K562 (cell line): ENCODE results near the gene ACAP2. TPM values are rescaled to one million over a fixed set of nuclear protein-coding genes. Genes with fewer than 3 reads are reported as not detected.
A peak's percentile ranks its signal among the peaks of the same experiment; 100 is the strongest.

Source experiments
- ATAC-seq: fragments of 200-7000 bp; cut with Tn5 transposase; 3 replicates; pipeline ENCODE4 v1.9.1; 2020; ENCODE audit warnings: moderate library complexity
- BruUV-seq: library from RNA; stranded (reverse); fragments of 400-500 nt; replicated peaks from 2 replicates; lab custom pipeline; 2021; lab: Mats Ljungman, UMichigan
- CTCF ChIA-PET: fragments of 300-600 bp; formaldehyde crosslinking; extraction: SDS; loops from one replicate; lab custom pipeline; 2021; ENCODE audit warnings: low intra/inter-chr PET ratio; lab: Yijun Ruan, JAX
- POLR2A ChIA-PET: fragments of 300-600, 350-650 bp; sonication (Branson Sonifier 250); formaldehyde crosslinking; extraction: SDS; loops from one replicate; lab custom pipeline; 2021; ENCODE audit warnings: antibody characterized with exemption, inconsistent platforms; lab: Yijun Ruan, JAX
- DNase-seq, 4 experiments: peaks; one replicate each; pipeline versions ENCODE4 v3.0.0 to v3.0.0-alpha.2; 2011 to 2018; ENCODE audit warnings: low spot score in 3 of 4, mixed read lengths in 3 of 4; ENCODE audit errors: extremely low read depth in 1 of 4
- FAIRE-seq: peaks from 2 replicates; lab custom pipeline; 2011; peaks lifted over from hg19 to GRCh38; lab: Jason Lieb, UNC
- H2AFZ ChIP-seq: 2 replicates; pipeline ENCODE4 v1.6.0; 2011; ENCODE audit warnings: low read depth, low read length, control low read depth, inconsistent platforms
- H3K27ac ChIP-seq: fragments of 200-600 bp; 3 replicates; pipeline ENCODE4 v1.8.0; 2011; ENCODE audit warnings: low read depth, mild to moderate bottlenecking, control low read depth, inconsistent platforms, low read length, moderate library complexity, mixed read lengths; ENCODE audit errors: extremely low read depth
- H3K27me3 ChIP-seq, 2 experiments: fragments of 300-600 bp in 1 of 2; 2 replicates in 1 of 2; 3 replicates in 1 of 2; pipeline versions ENCODE4 v1.6.0 to v1.8.0; 2011; ENCODE audit warnings: inconsistent platforms in 2 of 2, low read length in 2 of 2, mild to moderate bottlenecking in 1 of 2, mixed read lengths in 1 of 2, moderate library complexity in 1 of 2; ENCODE audit not compliant: control insufficient read depth in 2 of 2, insufficient read depth in 2 of 2
- H3K36me3 ChIP-seq: fragments of 300-600 bp; 3 replicates; pipeline ENCODE4 v1.8.0; 2011; ENCODE audit warnings: mild to moderate bottlenecking, low read length, inconsistent platforms; ENCODE audit not compliant: control insufficient read depth, insufficient read depth
- H3K4me1 ChIP-seq, 2 experiments: fragments of 200-600 bp in 1 of 2; replicated peaks in 1 of 2; 2 replicates in 1 of 2; 3 replicates in 1 of 2; pipeline versions ENCODE4 v1.5.1 to v1.8.0; 2011; ENCODE audit warnings: inconsistent platforms in 2 of 2, low read length in 2 of 2, mild to moderate bottlenecking in 1 of 2, mixed read lengths in 1 of 2, moderate library complexity in 1 of 2; ENCODE audit not compliant: control insufficient read depth in 2 of 2, insufficient read depth in 2 of 2
- H3K4me2 ChIP-seq: 2 replicates; pipeline ENCODE4 v1.6.1; 2011; ENCODE audit warnings: low read length, control low read depth, inconsistent platforms, mixed read lengths; ENCODE audit not compliant: insufficient read depth
- H3K4me3 ChIP-seq: fragments of 200-600 bp; sonication (generic), shearing (Covaris generic); 2 replicates; pipeline ENCODE4 v1.5.1; 2016; ENCODE audit warnings: control low read depth, inconsistent platforms
- H3K79me2 ChIP-seq: fragments of 200-600 bp; 3 replicates; pipeline ENCODE4 v1.8.0; 2011; ENCODE audit warnings: low read length, inconsistent platforms; ENCODE audit not compliant: control insufficient read depth, insufficient read depth
- H3K9ac ChIP-seq, 2 experiments: 2 replicates each; pipeline versions ENCODE4 v1.6.0 to v1.6.1; 2011; ENCODE audit warnings: low read depth in 2 of 2, low read length in 2 of 2, control low read depth in 1 of 2, inconsistent platforms in 1 of 2, mild to moderate bottlenecking in 1 of 2, mixed read lengths in 1 of 2; ENCODE audit not compliant: insufficient read depth in 1 of 2
- H3K9me1 ChIP-seq: one replicate; pipeline ENCODE4 v1.6.0; 2011; ENCODE audit warnings: inconsistent platforms, mild to moderate bottlenecking, low read length, moderate library complexity; ENCODE audit not compliant: control insufficient read depth, insufficient read depth
- H3K9me3 ChIP-seq: replicated peaks from 2 replicates; pipeline ENCODE4 v1.5.1; 2011; ENCODE audit warnings: low read depth, low read length, inconsistent platforms; ENCODE audit not compliant: control insufficient read depth, insufficient read depth
- H4K20me1 ChIP-seq: replicated peaks from 2 replicates; pipeline ENCODE4 v1.6.1; 2011; ENCODE audit warnings: low read length, inconsistent platforms, mixed read lengths; ENCODE audit not compliant: control insufficient read depth, insufficient read depth
- ARID1B ChIP-seq: fragments of 450-650 bp; IDR thresholded peaks from 2 replicates; pipeline ENCODE4 v1.6.1; 2016; ENCODE audit warnings: antibody characterized with exemption, mild to moderate bottlenecking, inconsistent platforms
- BRD9 ChIP-seq: fragments of 450-650 bp; IDR thresholded peaks from 2 replicates; pipeline ENCODE4 v1.6.1; 2018; ENCODE audit warnings: low read depth; ENCODE audit not compliant: partially characterized antibody
- CBFA2T2 ChIP-seq: fragments of 450-650 bp; conservative IDR thresholded peaks from 2 replicates; pipeline ENCODE4 v1.6.1; 2017; ENCODE audit warnings: mild to moderate bottlenecking
- CBFA2T3 ChIP-seq: fragments of 450-650 bp; IDR thresholded peaks from 2 replicates; pipeline ENCODE4 v1.6.1; 2017
- HDGF ChIP-seq: fragments of 450-650 bp; IDR thresholded peaks from 2 replicates; pipeline ENCODE4 v1.6.1; 2016
- IFI16 ChIP-seq: fragments of 250-450 bp; sonication (Bioruptor Pico); IDR thresholded peaks from 2 replicates; pipeline ENCODE4 v2.1.2; 2022; ENCODE audit warnings: mild to moderate bottlenecking, inconsistent platforms
- MAFF ChIP-seq: IDR thresholded peaks from 2 replicates; pipeline ENCODE4 v1.6.1; 2012; ENCODE audit warnings: low read length, improper control_type of control experiment
- NCOR1 ChIP-seq: fragments of 450-650 bp; IDR thresholded peaks from 2 replicates; pipeline ENCODE4 v1.6.1; 2016; ENCODE audit warnings: mild to moderate bottlenecking, moderate library complexity
- RCOR1 ChIP-seq, 2 experiments: IDR thresholded peaks; 2 replicates each; pipeline ENCODE4 v1.6.1; 2012; ENCODE audit warnings: low read depth in 2 of 2, low read length in 2 of 2, borderline replicate concordance in 1 of 2, improper control_type of control experiment in 1 of 2
- SOX6 ChIP-seq: fragments of 450-650 bp; IDR thresholded peaks from 2 replicates; pipeline ENCODE4 v1.6.1; 2014; ENCODE audit warnings: mild to moderate bottlenecking
- TAL1 ChIP-seq: fragments of 450-650 bp; IDR thresholded peaks from 2 replicates; pipeline ENCODE4 v1.6.1; 2016; ENCODE audit warnings: mild to moderate bottlenecking
- TBL1XR1 ChIP-seq, 2 experiments: IDR thresholded peaks; 2 replicates each; pipeline ENCODE4 v1.6.1; 2012; ENCODE audit warnings: improper control_type of control experiment in 2 of 2, low read length in 2 of 2, mild to moderate bottlenecking in 1 of 2
- TEAD4 ChIP-seq, 2 experiments: sonication (generic) in 1 of 2; formaldehyde crosslinking in 1 of 2; IDR thresholded peaks; 2 replicates each; pipeline versions ENCODE4 v1.6.1 to v1.8.0; 2012 to 2022; ENCODE audit warnings: borderline replicate concordance in 1 of 2, inconsistent platforms in 1 of 2, low read length in 1 of 2, mild to moderate bottlenecking in 1 of 2, missing genetic modification reagents in 1 of 2
- U2AF1 ChIP-seq: fragments of 200-400 bp; formaldehyde crosslinking; optimal IDR thresholded peaks from 2 replicates; pipeline ENCODE3; 2017; ENCODE audit warnings: mild to moderate bottlenecking, low read depth, low read length, moderate library complexity
- ZNF699 ChIP-seq: fragments of 250-450 bp; sonication (Bioruptor Pico); IDR thresholded peaks from 2 replicates; pipeline ENCODE4 v1.8.0; 2021; ENCODE audit warnings: mild to moderate bottlenecking, moderate library complexity; ENCODE audit not compliant: insufficient replicate concordance
- WGBS: fragments of 100-300 bp; shearing (Covaris generic); methylation state at CpG from one replicate; pipeline ENCODE4 v1.1.6; 2016; ENCODE audit warnings: low coverage, mixed read lengths; ENCODE audit not compliant: insufficient coverage; ENCODE audit errors: missing lambda C conversion rate; 5-methylcytosine and 5-hydroxymethylcytosine counted together
- in situ Hi-C: fragments of 300-500 bp; cut with MboI; formaldehyde crosslinking; loops from 4 replicates; pipeline ENCODE4 v1.15.0; 2018; ENCODE audit warnings: inconsistent platforms, mixed read lengths
- intact Hi-C: fragments of 100-400 bp; cut with micrococcal nuclease; formaldehyde crosslinking; loops from 2 replicates; pipeline ENCODE4 v1.14.2; 2022
- polyA plus RNA-seq, 8 experiments: library from polyadenylated mRNA; depleted of rRNA in 4 of 8; stranded (reverse) in 5 of 8; unstranded in 3 of 8; fragments of >200 nt; fragmentation: Nextera tagmentation in 2 of 8; fragmentation: Illumina TruSeq in 1 of 8; extraction: Ambion mirVana in 2 of 8; extraction: Trizol in 1 of 8; gene quantifications; 2 replicates each; pipeline versions ENCODE4 v1.2.1 to v1.2.3, GENCODE V29; 2011 to 2014; ENCODE audit warnings: inconsistent platforms in 1 of 8, missing spikeins in 1 of 8
- total RNA-seq, 7 experiments: library from RNA; depleted of rRNA in 6 of 7; stranded (reverse); fragments of >200 nt in 6 of 7; fragmentation: Illumina TruSeq in 2 of 7; extraction: Trizol in 2 of 7; gene quantifications; 2 replicates each; pipeline versions ENCODE4 v1.2.1 to v1.2.3, GENCODE V29; 2011 to 2021; ENCODE audit warnings: low replicate concordance in 1 of 7
- TF ChIP-seq, protein P1 (sequence below): fragments of 450-650 bp; conservative IDR thresholded peaks from 2 replicates; pipeline ENCODE4 v1.6.1; 2016; ENCODE audit warnings: missing genetic modification characterization, low read depth, mild to moderate bottlenecking, missing compliant biosample characterization, moderate library complexity

ACAP2 gene
- total and polyA plus RNA-seq, 9 of the 15 experiments (the other 6 are each of a cell fraction or from before 2014, with no cell fraction given), result 10.6 to 52.7 (median 34.4) TPM

DNA sequence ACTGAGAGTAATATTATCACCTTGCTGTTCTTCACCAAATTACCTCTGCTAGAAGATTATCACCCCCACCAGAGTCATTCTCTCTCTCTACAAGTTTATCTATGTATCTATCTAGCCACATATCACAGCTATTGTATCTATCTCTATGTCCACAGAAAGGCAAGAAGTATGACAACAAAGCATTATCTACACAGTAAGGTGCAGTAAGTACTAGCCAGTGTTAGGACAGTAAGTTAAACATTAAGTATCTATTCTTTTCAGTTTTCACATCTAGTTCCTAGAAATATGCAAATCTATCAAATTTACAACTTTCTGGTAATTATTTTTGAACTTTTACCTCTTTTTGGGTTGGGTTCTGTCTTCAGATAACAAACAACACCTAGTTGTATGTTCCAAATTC, 145.4 kb downstream of the ACAP2 start:
- H3K4me2 ChIP-seq, result no peak overlapping the region
- CTCF ChIA-PET, result no interaction called here

DNA sequence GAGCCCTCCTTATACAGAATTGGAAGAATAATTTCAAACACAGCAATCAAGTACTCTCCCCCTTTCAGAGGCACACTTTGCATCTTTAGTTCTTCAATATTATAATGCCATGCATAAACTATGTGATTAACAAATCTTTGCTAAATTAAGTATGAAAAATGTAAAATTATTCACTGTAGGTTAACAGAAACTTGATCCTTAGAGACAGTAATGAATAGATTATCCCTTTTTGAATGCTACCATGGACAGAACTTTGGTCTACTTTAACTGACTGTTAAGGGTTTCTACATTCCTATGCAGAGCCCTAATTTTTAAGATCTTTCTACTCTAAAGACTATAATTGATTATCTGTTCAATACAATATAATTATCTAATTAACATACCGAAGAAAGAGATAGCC, 146.2 kb downstream of the ACAP2 start:
- intact Hi-C loops (no loop called here), in situ Hi-C loops (no loop called here)
- Histone ChIP-seq H3K9me1 (no peaks in the 10 kb centered on the region), H3K4me3 (no peak overlapping the region), H3K4me1 (0 out of 5 replicates have a peak, but pooled peaks cover 0 to 4% of the 10 kb centered on the region in 2 experiments), H3K27me3 (no peaks in the 10 kb centered on the region), H2AFZ (no peak overlapping the region), H3K36me3 (peaks cover 41% of the 10 kb centered on the region), H3K9me3 (no peaks in the 10 kb centered on the region), H3K27ac (no peak overlapping the region), H4K20me1 (no peaks in the 10 kb centered on the region), H3K9ac (no peak overlapping the region), H3K79me2 (no peaks in the 10 kb centered on the region), H3K4me2 (no peak overlapping the region)
- BruUV-seq, result no TSS peak
- DNase-seq (no peak), FAIRE-seq (no peak), ATAC-seq (no peak)
- ChIA-PET CTCF (no interaction called here), POLR2A (no interaction called here)
- WGBS, result 88% methylated on average over 1 of the region's 1 CpG
- peak; percentile 25 for TF ChIP-seq U2AF1
- TF ChIP-seq, protein P1, sequence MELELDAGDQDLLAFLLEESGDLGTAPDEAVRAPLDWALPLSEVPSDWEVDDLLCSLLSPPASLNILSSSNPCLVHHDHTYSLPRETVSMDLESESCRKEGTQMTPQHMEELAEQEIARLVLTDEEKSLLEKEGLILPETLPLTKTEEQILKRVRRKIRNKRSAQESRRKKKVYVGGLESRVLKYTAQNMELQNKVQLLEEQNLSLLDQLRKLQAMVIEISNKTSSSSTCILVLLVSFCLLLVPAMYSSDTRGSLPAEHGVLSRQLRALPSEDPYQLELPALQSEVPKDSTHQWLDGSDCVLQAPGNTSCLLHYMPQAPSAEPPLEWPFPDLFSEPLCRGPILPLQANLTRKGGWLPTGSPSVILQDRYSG (tag), result no peak

More for the DNA sequence above, 145.4 kb downstream of the ACAP2 start:
- ATAC-seq (0 out of 3 replicates have a peak, but pooled peaks have one; percentile 37), FAIRE-seq (peak; percentile 19), DNase-seq (no peak)
- H3K27me3 ChIP-seq, result no peaks in the 10 kb centered on the region
- no peak overlapping the region for H3K4me3 ChIP-seq
- in situ Hi-C loops (no loop called here), intact Hi-C loops (no loop called here)
- no peak overlapping the region for H3K27ac ChIP-seq
- H2AFZ ChIP-seq, result no peak overlapping the region
- H3K9me3 ChIP-seq, result no peaks in the 10 kb centered on the region
- 0 out of 5 replicates have a peak, but pooled peaks cover 0 to 4% of the 10 kb centered on the region in 2 experiments for H3K4me1 ChIP-seq
- no peaks in the 10 kb centered on the region for H3K79me2 ChIP-seq
- H4K20me1 ChIP-seq, result no peaks in the 10 kb centered on the region
- H3K36me3 ChIP-seq, result peaks cover 38% of the 10 kb centered on the region
- no peak overlapping the region for H3K9ac ChIP-seq
- TF ChIP-seq SOX6 (peak; percentile 74), IFI16 (CRISPR knock-in tag) (no peak), BRD9 (no peak), TAL1 (peak; percentile 38; the same call in 1 of the 2 replicates), ZNF699 (CRISPR knock-in tag) (no peak), MAFF (no peak), TBL1XR1 (IDR thresholded peaks at IDR 0.05; ENCODE audit: low read length in 2 of 2) (no peak), ARID1B (peak; percentile 56; the same call in 1 of the 2 replicates), HDGF (no peak), CBFA2T2 (peak; percentile 25; the same call in 1 of the 2 replicates), NCOR1 (peak; percentile 39; the same call in 1 of the 2 replicates), RCOR1 (IDR thresholded peaks at IDR 0.05; ENCODE audit: borderline replicate concordance in 1 of 2, low read depth in 2 of 2, low read length in 2 of 2) (0 out of 4 replicates have a peak, but pooled peaks of 1 of the 2 experiments have one; percentile 26), CBFA2T3 (peak; percentile 69), TEAD4 (IDR thresholded peaks at IDR 0.05; ENCODE audit: low read length) (peak; percentile 13; the same call in 1 of the 2 replicates), TEAD4 (CRISPR knock-in tag; IDR thresholded peaks at IDR 0.05; ENCODE audit: borderline replicate concordance) (no peak)
- POLR2A ChIA-PET, result interaction anchor here (0.6 to 0.7 kb wide), 2 partner anchors 10 to 40 kb away, joined by 3 read pairs; no protein-coding TSS in a partner anchor
- no peaks in the 10 kb centered on the region for H3K9me1 ChIP-seq
- no TSS peak for BruUV-seq
